HG03442 (cell line): Measurements from ENCODE around the gene CDKN2B.
A peak's percentile ranks its signal among the peaks of the same experiment; 100 is the strongest.

Experiments
- ATAC-seq: cut with Tn5 transposase; IDR thresholded peaks from one replicate; pipeline ENCODE4 v1.9.1; 2021; ENCODE audit warnings: mild to moderate bottlenecking, moderate library complexity; ENCODE audit not compliant: unreplicated experiment

CDKN2B gene

DNA sequence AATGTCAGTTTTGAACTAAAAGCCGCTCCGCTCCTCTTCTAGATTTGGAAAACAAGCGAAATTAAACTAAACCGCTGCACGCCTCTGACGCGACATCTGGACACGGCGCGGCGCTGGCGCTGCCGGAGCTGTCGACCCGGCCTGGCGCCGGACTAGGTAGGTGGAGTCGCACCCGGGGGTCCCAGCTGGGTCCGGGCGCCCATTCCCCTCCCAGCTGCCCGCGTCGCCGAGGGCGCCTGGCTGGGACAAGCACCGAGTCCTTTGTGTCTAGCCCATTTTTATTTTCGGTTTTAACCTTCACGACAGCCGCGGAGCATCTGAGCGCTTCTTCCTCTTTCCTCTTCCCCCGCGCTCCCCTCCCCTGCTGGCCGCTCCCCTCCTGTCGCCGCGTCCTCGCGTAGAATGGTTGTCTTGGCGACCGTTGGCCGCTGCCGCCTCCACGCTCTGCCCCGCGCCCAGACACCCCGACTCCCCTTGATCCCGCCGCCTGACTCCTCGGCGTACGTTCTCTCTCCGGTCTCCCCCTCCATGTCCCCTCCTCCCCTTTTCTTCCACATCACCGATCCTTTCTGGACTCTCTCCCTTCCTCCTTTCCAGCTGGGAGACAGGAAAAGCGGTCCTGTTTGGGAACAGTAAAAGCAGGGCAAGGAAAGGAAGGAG lies 14.0 kb downstream of the CDKN2B start:
- peak; percentile 87 for ATAC-seq

- peak; percentile 34 for ATAC-seq
Measured at GRCh38 chr9:21994556-21995005, 14.5 kb downstream of the CDKN2B start, which contains the start of gene CDKN2B-AS1. Gene CDKN2B-AS1, plus strand, starts transcription at chr9:21994791.

- peak; percentile 29 for ATAC-seq
Measured at GRCh38 chr9:21993893-21994555, 15.1 kb downstream of the CDKN2B start, which contains the start of gene CDKN2A. Gene CDKN2A, minus strand, starts transcription at chr9:21994392.

DNA sequence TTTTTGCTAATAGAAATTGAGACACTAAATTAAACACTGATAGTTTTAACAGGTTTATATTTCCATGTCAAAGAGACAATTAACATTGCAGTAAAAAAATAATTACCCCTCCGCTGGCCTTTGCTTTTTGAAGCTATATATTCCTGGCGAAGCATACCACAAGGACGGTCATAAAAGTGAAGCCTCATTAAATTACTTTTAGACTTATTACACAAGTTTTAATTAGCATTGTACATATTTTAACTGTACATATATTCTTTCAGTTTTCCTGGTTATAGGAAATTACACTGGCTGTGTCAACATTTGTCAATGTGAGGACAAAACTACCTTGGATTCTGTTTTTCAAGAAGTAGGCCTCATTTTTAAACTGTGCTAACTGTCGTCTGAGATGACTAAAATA lies 16.1 kb downstream of the CDKN2B start:
- no peak for ATAC-seq

DNA sequence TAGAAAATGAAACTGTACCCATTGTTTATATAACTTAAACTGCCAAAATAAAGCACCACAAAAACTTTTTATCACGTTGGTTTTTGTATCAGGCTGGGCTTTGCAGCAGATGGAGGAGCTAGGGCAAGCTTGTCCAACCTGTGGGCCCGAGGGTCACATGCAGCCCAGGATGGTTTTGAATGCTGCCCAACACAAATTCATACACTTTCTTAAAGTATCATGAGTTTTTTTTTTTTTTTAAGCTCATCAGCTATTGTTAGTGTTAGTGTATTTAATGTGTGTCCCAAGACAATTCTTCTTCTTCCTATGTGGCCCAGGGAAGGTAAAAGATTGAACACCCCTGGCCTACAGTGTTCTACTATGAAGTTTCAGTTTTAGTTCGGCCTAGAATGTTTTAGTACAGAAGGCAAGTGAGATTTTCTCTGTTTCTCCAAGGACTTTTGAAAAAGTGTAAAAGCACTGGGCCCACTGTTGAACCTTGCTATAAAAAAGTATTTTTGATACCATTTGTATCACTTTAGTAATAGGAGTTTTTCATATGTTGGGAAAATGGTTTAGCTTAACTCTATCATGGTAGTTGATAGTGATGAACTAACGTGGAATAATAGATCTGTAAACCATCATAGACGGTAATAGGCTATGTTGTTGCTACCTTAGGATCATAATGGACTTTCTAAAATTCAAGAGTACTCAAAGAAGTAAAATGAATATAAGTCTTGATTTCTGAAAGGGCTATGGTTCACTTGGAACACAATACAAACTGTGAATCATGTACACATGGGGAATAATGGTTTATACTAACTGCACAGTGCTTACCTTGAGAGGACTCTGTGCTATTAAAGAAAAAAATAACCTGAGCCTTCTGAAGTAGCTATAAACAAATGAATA lies 17.8 kb downstream of the CDKN2B start:
- no peak for ATAC-seq

DNA sequence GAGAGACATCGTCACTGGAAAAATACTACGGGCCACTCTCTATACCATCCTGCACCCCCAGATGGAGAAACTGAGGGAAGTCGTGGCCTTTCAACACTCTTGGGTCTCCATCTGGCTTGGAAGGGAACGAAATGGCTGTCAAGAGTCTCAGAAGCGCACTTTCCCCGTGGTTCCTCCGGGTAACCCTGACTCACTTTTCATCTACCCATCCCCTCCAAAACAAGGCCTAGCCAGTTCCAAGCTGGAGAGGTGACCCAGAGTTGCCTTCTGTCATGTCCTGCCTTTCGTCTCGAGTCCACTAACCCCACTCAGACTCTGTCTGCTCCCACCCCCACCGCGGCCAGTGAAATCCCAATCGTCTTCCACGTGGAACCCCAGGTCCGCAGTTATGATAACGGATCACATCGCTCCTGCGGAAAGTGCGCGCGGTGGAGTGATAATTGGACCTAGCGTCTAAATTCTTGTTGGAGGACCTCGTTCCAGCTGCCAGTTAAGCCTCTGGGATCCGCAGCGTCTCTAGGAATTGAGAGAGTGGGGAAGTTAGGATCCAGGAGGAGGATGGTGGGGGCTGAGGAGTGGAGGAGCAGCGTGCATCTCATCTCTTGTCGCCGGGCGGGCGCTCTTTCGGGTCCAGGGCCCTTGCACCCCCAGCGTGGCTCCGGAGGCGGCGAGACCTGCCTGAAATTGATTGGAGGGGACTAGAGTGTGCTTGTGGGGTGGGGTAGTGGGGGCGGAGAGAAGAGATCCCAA lies 19.5 kb downstream of the CDKN2B start:
- no peak for ATAC-seq

DNA sequence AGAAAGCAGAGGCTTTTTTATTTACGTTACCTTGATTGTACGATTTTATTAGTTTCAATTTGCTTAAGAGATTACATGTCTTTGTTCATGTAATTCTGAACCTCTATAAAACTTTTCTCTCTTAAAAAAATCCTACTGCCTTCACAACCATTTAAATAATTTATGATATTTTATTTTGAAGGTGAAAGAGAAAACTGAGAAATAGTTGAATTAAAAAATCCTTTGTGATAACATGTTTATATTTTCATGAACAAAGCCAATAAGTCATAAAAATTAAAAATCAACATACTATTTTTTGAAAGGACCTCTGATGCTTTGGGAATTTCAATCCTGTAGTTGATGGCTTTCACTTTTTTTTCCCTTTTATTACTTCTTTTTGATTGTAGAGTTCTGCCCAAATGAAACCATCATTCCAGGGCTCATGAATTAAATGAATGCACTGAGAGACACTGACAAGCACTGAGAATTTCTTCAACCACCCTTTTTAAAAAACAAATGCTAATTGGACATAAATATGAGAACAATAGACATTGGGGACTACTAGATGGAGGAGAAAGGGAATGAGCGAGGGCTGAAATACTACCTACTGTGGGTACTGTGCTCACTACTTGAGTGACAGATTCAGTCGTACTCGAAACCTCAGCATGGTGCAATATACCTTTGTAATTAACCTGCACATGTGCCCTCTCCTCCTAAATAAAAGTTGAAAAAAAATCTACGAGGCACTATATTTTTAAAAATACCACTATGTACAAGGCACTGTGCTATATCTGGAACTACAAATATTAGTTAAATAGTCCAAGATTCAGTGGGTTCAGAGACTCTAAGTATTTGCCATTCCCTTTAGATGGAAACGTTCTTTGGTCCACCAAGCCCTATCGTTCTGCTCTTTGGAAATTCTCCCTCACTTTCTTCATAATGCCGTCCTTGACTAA lies 20.8 kb downstream of the CDKN2B start:
- ATAC-seq: no peak

GRCh38 chr9:21985964-21986667 lies 23.0 kb downstream of the CDKN2B start:
- no peak for ATAC-seq

DNA sequence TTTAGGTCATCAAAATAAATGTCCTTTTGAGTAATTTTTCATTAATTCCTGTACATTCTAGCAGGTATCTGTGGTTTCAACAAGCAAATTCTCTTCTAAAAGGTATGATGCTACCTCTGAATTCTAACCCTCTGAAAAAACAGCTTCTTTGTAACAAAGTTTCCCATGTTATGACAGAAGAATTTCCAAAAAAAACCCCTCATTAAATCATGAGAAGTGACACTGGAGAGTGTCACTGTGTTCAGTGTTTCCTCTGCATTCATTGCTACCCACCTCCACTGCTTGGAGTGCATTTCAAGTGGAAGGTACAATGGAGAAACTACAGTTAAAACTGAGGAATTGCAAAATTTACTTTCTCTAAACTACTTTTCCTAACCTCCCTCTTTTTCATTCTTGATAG lies 25.0 kb downstream of the CDKN2B start:
- ATAC-seq: no peak

DNA sequence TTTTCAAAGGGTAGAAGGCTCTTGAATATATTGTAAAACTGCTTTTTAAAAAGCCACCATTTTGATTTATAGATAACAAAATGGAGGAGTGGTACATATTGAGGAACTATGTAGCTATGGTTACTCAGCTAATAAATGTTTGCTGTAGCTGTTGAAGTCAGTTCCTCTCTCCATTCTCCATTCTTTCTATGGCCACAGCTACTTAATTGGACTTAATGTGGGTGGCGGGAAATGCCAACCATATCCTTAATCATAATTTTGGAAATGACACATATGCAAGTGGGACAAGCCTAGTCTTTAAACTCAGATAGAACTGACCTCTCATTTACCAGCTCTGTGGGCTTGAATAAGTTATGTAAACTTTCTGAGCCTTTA lies 25.6 kb downstream of the CDKN2B start:
- no peak for ATAC-seq

GRCh38 chr9:21982861-21983560 lies 26.1 kb downstream of the CDKN2B start:
- ATAC-seq: no peak

GRCh38 chr9:21982391-21982790 lies 26.7 kb downstream of the CDKN2B start:
- no peak for ATAC-seq

DNA sequence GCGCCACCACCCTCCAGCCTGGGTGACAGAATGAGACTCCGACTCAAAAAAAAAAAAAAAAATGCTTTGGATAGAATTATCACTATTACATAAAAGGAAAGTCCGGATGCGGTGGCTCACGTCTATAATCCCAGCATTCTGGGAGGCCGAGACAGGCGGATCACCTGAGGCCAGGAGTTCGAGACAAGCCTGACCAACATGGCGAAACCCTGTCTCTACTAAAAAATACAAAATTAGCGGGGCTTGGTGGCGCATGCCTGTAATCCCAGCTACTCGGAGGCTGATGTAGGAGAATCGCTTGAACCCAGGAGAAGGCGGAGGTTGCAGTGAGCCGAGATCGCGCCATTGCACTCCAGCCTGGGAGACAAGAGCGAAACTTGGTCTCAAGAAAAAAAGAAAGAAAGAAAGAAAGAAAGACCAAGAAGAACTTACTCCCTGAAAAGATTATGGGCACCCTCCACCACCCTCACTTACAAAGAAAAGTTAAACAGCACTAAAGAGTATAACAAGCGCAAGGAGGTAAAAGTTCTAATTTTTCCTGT lies 32.7 kb downstream of the CDKN2B start:
- ATAC-seq: no peak

DNA sequence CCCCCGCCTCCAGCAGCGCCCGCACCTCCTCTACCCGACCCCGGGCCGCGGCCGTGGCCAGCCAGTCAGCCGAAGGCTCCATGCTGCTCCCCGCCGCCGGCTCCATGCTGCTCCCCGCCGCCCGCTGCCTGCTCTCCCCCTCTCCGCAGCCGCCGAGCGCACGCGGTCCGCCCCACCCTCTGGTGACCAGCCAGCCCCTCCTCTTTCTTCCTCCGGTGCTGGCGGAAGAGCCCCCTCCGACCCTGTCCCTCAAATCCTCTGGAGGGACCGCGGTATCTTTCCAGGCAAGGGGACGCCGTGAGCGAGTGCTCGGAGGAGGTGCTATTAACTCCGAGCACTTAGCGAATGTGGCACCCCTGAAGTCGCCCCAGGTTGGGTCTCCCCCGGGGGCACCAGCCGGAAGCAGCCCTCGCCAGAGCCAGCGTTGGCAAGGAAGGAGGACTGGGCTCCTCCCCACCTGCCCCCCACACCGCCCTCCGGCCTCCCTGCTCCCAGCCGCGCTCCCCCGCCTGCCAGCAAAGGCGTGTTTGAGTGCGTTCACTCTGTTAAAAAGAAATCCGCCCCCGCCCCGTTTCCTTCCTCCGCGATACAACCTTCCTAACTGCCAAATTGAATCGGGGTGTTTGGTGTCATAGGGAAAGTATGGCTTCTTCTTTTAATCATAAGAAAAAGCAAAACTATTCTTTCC lies 34.2 kb downstream of the CDKN2B start:
- peak; percentile 67 for ATAC-seq

DNA sequence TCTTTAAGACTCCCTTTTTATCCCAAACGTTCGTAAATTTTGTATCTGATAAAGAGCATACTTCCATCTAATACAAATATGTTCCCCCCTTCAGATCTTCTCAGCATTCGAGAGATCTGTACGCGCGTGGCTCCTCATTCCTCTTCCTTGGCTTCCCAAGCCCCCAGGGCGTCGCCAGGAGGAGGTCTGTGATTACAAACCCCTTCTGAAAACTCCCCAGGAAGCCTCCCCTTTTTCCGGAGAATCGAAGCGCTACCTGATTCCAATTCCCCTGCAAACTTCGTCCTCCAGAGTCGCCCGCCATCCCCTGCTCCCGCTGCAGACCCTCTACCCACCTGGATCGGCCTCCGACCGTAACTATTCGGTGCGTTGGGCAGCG lies 34.8 kb downstream of the CDKN2B start:
- ATAC-seq: no peak

- ATAC-seq: no peak
Measured at GRCh38 chr9:21972361-21972760, 36.7 kb downstream of the CDKN2B start.

GRCh38 chr9:21970800-21971640 lies 38.1 kb downstream of the CDKN2B start:
- no peak for ATAC-seq
